GM19328 (cell line): ENCODE results near the gene SLC25A26.

Source experiments
- ATAC-seq: cut with Tn5 transposase; IDR thresholded peaks from one replicate; pipeline ENCODE4 v1.9.1; 2021; ENCODE audit warnings: mild to moderate bottlenecking, moderate library complexity; ENCODE audit not compliant: unreplicated experiment

SLC25A26 gene

GRCh38 chr3:66393333-66394005 is 172.7 kb downstream of the SLC25A26 start:
- ATAC-seq = no peak

- ATAC-seq = no peak
Observed at GRCh38 chr3:66394019-66394752, 173.4 kb downstream of the SLC25A26 start.

GRCh38 chr3:66394753-66395249 is 174.0 kb downstream of the SLC25A26 start:
- no peak for ATAC-seq

GRCh38 chr3:66395635-66396034 is 174.8 kb downstream of the SLC25A26 start:
- no peak for ATAC-seq

GRCh38 chr3:66396161-66396760 is 175.5 kb downstream of the SLC25A26 start:
- ATAC-seq = no peak

- no peak for ATAC-seq
Observed at GRCh38 chr3:66396888-66397287, 176.1 kb downstream of the SLC25A26 start.

GRCh38 chr3:66397745-66398144 is 176.9 kb downstream of the SLC25A26 start:
- no peak for ATAC-seq

GRCh38 chr3:66398228-66399025 is 177.6 kb downstream of the SLC25A26 start:
- ATAC-seq = no peak

GRCh38 chr3:66399529-66400232 is 178.9 kb downstream of the SLC25A26 start:
- ATAC-seq = no peak

GRCh38 chr3:66400411-66401156 is 179.8 kb downstream of the SLC25A26 start:
- ATAC-seq = no peak

- no peak for ATAC-seq
Observed at GRCh38 chr3:66401157-66401550, 180.4 kb downstream of the SLC25A26 start.

- ATAC-seq = no peak
Observed at GRCh38 chr3:66401675-66402491, 181.1 kb downstream of the SLC25A26 start.

GRCh38 chr3:66402596-66403290 is 181.9 kb downstream of the SLC25A26 start:
- ATAC-seq = no peak

GRCh38 chr3:66403323-66403990 is 182.7 kb downstream of the SLC25A26 start:
- ATAC-seq = no peak

- no peak for ATAC-seq
Observed at GRCh38 chr3:66404197-66404596, 183.4 kb downstream of the SLC25A26 start.

GRCh38 chr3:66404903-66405700 is 184.3 kb downstream of the SLC25A26 start:
- ATAC-seq = no peak

GRCh38 chr3:66405701-66406091 is 184.9 kb downstream of the SLC25A26 start:
- no peak for ATAC-seq
